Measurements from ENCODE around the gene S100Z. TPM values are rescaled to one million over a fixed set of nuclear protein-coding genes. Genes with fewer than 3 reads are reported as not detected.
"Not testable (repeated sequence)": the region's sequence is repeated elsewhere in the genome, so short reads cannot be mapped to it uniquely, and the experiment has no call there.

The S100Z gene
- total and polyA plus RNA-seq, 9 of the 15 experiments (the other 6 are each of a cell fraction or from before 2014, with no cell fraction given), result 0.15 to 0.42 (median 0.20) TPM; not detected in 6

GRCh38 chr5:76855961-76856360 lies 6.1 kb downstream of the S100Z start (continued):
- peak; percentile 63 for TF ChIP-seq MAFF (IDR thresholded peaks at IDR 0.05; ENCODE audit: low read length)
- TF ChIP-seq, protein P1, sequence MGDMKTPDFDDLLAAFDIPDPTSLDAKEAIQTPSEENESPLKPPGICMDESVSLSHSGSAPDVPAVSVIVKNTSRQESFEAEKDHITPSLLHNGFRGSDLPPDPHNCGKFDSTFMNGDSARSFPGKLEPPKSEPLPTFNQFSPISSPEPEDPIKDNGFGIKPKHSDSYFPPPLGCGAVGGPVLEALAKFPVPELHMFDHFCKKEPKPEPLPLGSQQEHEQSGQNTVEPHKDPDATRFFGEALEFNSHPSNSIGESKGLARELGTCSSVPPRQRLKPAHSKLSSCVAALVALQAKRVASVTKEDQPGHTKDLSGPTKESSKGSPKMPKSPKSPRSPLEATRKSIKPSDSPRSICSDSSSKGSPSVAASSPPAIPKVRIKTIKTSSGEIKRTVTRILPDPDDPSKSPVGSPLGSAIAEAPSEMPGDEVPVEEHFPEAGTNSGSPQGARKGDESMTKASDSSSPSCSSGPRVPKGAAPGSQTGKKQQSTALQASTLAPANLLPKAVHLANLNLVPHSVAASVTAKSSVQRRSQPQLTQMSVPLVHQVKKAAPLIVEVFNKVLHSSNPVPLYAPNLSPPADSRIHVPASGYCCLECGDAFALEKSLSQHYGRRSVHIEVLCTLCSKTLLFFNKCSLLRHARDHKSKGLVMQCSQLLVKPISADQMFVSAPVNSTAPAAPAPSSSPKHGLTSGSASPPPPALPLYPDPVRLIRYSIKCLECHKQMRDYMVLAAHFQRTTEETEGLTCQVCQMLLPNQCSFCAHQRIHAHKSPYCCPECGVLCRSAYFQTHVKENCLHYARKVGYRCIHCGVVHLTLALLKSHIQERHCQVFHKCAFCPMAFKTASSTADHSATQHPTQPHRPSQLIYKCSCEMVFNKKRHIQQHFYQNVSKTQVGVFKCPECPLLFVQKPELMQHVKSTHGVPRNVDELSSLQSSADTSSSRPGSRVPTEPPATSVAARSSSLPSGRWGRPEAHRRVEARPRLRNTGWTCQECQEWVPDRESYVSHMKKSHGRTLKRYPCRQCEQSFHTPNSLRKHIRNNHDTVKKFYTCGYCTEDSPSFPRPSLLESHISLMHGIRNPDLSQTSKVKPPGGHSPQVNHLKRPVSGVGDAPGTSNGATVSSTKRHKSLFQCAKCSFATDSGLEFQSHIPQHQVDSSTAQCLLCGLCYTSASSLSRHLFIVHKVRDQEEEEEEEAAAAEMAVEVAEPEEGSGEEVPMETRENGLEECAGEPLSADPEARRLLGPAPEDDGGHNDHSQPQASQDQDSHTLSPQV (IDR thresholded peaks at IDR 0.05), result peak; percentile 59

DNA sequence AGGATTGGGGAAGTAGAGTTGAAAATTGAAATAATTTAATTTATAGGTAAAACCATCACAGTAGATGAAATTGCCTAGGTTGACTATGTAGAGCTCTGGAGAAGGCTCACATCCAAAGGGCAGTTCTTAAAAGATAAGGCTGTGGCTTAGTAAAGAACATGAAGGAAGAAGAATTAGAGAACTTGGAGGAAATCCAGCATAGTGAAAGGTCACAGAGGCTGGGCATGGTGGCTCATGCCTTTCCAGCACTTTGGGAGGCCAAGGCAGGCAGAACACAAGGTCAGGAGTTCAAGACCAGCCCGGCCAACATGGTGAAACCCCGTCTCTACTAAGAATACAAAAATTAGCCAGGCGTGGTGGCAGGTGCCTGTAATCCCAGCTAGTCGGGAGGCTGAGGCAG lies 7.0 kb downstream of the S100Z start:
- DNase-seq (ENCODE audit: extremely low read depth in 1 of 4, low spot score in 3 of 4), result peak in 2 of 4 experiments; percentile 46 to 73
- BruUV-seq (replicated peaks); CTCF ChIA-PET (ENCODE audit: low intra/inter-chr PET ratio); H3K9ac ChIP-seq (ENCODE audit: insufficient read depth in 1 of 2, low read depth in 2 of 2, low read length in 2 of 2); H3K9me1 ChIP-seq (ENCODE audit: control insufficient read depth, insufficient read depth, low read length); intact Hi-C loops (cut with micrococcal nuclease); H3K36me3 ChIP-seq (ENCODE audit: control insufficient read depth, insufficient read depth, low read length); H3K4me3 ChIP-seq; H4K20me1 ChIP-seq (replicated peaks; ENCODE audit: control insufficient read depth, insufficient read depth, low read length); H3K27me3 ChIP-seq (ENCODE audit: control insufficient read depth in 2 of 2, insufficient read depth in 2 of 2, low read length in 2 of 2); POLR2A ChIA-PET; in situ Hi-C loops (cut with MboI); H3K9me3 ChIP-seq (replicated peaks; ENCODE audit: control insufficient read depth, insufficient read depth, low read depth, low read length); H3K79me2 ChIP-seq (ENCODE audit: control insufficient read depth, insufficient read depth, low read length); H3K4me2 ChIP-seq (ENCODE audit: insufficient read depth, low read length); TF ChIP-seq NR2C1 (IDR thresholded peaks at IDR 0.05); ID3 (CRISPR knock-in tag; IDR thresholded peaks at IDR 0.05); NR2C2 (CRISPR knock-in tag; IDR thresholded peaks at IDR 0.05): not testable (repeated sequence)
- TF ChIP-seq SMARCA4 (IDR thresholded peaks at IDR 0.05), result peak; percentile 20; the same call in 1 of the 2 replicates
- TF ChIP-seq NR2C1 (tag; IDR thresholded peaks at IDR 0.05), result peak; percentile 39; the same call in 1 of the 2 replicates
- TF ChIP-seq ADNP (tag; IDR thresholded peaks at IDR 0.05), result peak; percentile 82
- peak; percentile 97 for TF ChIP-seq ID3 (tag; IDR thresholded peaks at IDR 0.05)
- peak; percentile 79 for TF ChIP-seq NFIC (IDR thresholded peaks at IDR 0.05)
- peak; percentile 31; the same call in 1 of the 2 replicates for TF ChIP-seq CBFA2T3 (IDR thresholded peaks at IDR 0.05)
- TF ChIP-seq KDM1A (IDR thresholded peaks at IDR 0.05), result peak in 1 of 2 experiments; percentile 77; a peak in 2 of 4 replicates
- TF ChIP-seq HMBOX1 (IDR thresholded peaks at IDR 0.05), result 0 out of 2 replicates have a peak, but pooled peaks have one; percentile 17
- TF ChIP-seq ESRRA (IDR thresholded peaks at IDR 0.05; ENCODE audit: borderline replicate concordance, low read depth), result peak; percentile 48; the same call in 1 of the 2 replicates
- TF ChIP-seq DPF2 (IDR thresholded peaks at IDR 0.05), result 0 out of 2 replicates have a peak, but pooled peaks have one; percentile 18
- 0 out of 2 replicates have a peak, but pooled peaks have one; percentile 14 for TF ChIP-seq SMARCE1 (IDR thresholded peaks at IDR 0.05)
- TF ChIP-seq BCOR (IDR thresholded peaks at IDR 0.05), result peak; percentile 79
- peak; percentile 59; the same call in 1 of the 2 replicates for TF ChIP-seq EHMT2 (IDR thresholded peaks at IDR 0.05)
- peak; percentile 29; the same call in 1 of the 2 replicates for TF ChIP-seq NR2C2 (tag; IDR thresholded peaks at IDR 0.05)
- TF ChIP-seq ARID1B (IDR thresholded peaks at IDR 0.05), result peak; percentile 38; the same call in 1 of the 2 replicates
- Histone ChIP-seq H3K4me1 (replicated peaks in 1 of 2; ENCODE audit: control insufficient read depth in 2 of 2, insufficient read depth in 2 of 2, low read length in 2 of 2) (peaks cover 5 to 18% of the 10 kb centered on the region in 2 experiments), H3K27ac (ENCODE audit: extremely low read depth, low read depth, low read length) (peak overlapping the region; percentile 50; the same call in 1 of the 3 replicates), H2AFZ (ENCODE audit: low read depth, low read length) (peak overlapping the region; percentile 85; the same call in 1 of the 2 replicates)
- 49% methylated on average over 2 of the region's 4 CpGs for WGBS (ENCODE audit: insufficient coverage, low coverage, missing lambda C conversion rate)
- peak; percentile 69 for ATAC-seq
- peak; percentile 23 for FAIRE-seq
